SK-N-SH treated with all-trans-retinoic acid at 6 μM for 48 hours (cell line): ENCODE results near the gene MTHFD1.
A peak's percentile ranks its signal among the peaks of the same experiment; 100 is the strongest.

Experiments used
- ATAC-seq: fragments of 200-7000 bp; cut with Tn5 transposase; 3 replicates; pipeline ENCODE4 v1.9.1; 2020; ENCODE audit warnings: mild to moderate bottlenecking, moderate library complexity
- ARNTL ChIP-seq: fragments of 450-650 bp; formaldehyde crosslinking; IDR thresholded peaks from 2 replicates; pipeline ENCODE4 v1.5.0; 2020; ENCODE audit warnings: low read depth, mild to moderate bottlenecking, moderate library complexity, borderline replicate concordance
- BACH2 ChIP-seq: fragments of 250-450 bp; sonication (Bioruptor Pico); IDR thresholded peaks from 2 replicates; pipeline ENCODE4 v1.9.0; 2021; ENCODE audit warnings: mild to moderate bottlenecking, borderline replicate concordance
- CREB5 ChIP-seq: fragments of 250-450 bp; sonication (Bioruptor Pico); IDR thresholded peaks from 2 replicates; pipeline ENCODE4 v1.5.1; 2020; ENCODE audit warnings: low read depth, mild to moderate bottlenecking, moderate library complexity
- CSDC2 ChIP-seq: fragments of 250-450 bp; sonication (Bioruptor Pico); IDR thresholded peaks from 2 replicates; pipeline ENCODE4 v1.5.0; 2020; ENCODE audit warnings: mild to moderate bottlenecking, moderate library complexity
- CSRNP3 ChIP-seq: fragments of 250-450 bp; sonication (Bioruptor Pico); IDR thresholded peaks from 2 replicates; pipeline ENCODE4 v1.5.1; 2021; ENCODE audit warnings: mild to moderate bottlenecking, moderate library complexity
- ESRRG ChIP-seq: fragments of 250-450 bp; sonication (Bioruptor Pico); IDR thresholded peaks from 2 replicates; pipeline ENCODE4 v1.6.1; 2021; ENCODE audit warnings: mild to moderate bottlenecking
- GLIS3 ChIP-seq: fragments of 250-450 bp; sonication (Bioruptor Pico); IDR thresholded peaks from 2 replicates; pipeline ENCODE4 v1.5.0; 2020; ENCODE audit warnings: mild to moderate bottlenecking, moderate library complexity
- ISL1 ChIP-seq: fragments of 250-450 bp; sonication (Bioruptor Pico); IDR thresholded peaks from 2 replicates; pipeline ENCODE4 v2.1.2; 2022; ENCODE audit warnings: mild to moderate bottlenecking, moderate library complexity
- PATZ1 ChIP-seq: fragments of 250-450 bp; sonication (Bioruptor Pico); IDR thresholded peaks from 2 replicates; pipeline ENCODE4 v1.8.0; 2020; ENCODE audit warnings: mild to moderate bottlenecking, moderate library complexity, borderline replicate concordance
- PPARA ChIP-seq: fragments of 250-450 bp; sonication (Bioruptor Pico); IDR thresholded peaks from 2 replicates; pipeline ENCODE4 v1.5.0; 2020; ENCODE audit warnings: mild to moderate bottlenecking, borderline replicate concordance
- RARB ChIP-seq: fragments of 250-450 bp; sonication (Bioruptor Pico); IDR thresholded peaks from 2 replicates; pipeline ENCODE4 v1.8.0; 2021; ENCODE audit warnings: mild to moderate bottlenecking, moderate library complexity
- SNAI2 ChIP-seq: fragments of 250-450 bp; sonication (Bioruptor Pico); IDR thresholded peaks from 2 replicates; pipeline ENCODE4 v1.5.0; 2020; ENCODE audit warnings: mild to moderate bottlenecking, moderate library complexity
- TCF4 ChIP-seq: fragments of 250-450 bp; sonication (Bioruptor Pico); IDR thresholded peaks from 2 replicates; pipeline ENCODE4 v1.8.0; 2021; ENCODE audit warnings: mild to moderate bottlenecking, moderate library complexity, borderline replicate concordance
- TOX ChIP-seq: fragments of 250-450 bp; sonication (Bioruptor Pico); IDR thresholded peaks from 2 replicates; pipeline ENCODE4 v1.8.0; 2021; ENCODE audit warnings: mild to moderate bottlenecking, moderate library complexity, borderline replicate concordance
- TSHZ2 ChIP-seq: fragments of 250-450 bp; sonication (Bioruptor Pico); IDR thresholded peaks from 2 replicates; pipeline ENCODE4 v1.5.0; 2020; ENCODE audit warnings: mild to moderate bottlenecking, moderate library complexity
- ZC3H10 ChIP-seq: fragments of 250-450 bp; sonication (Bioruptor Pico); IDR thresholded peaks from 2 replicates; pipeline ENCODE4 v1.5.1; 2021; ENCODE audit warnings: mild to moderate bottlenecking, moderate library complexity
- ZFP3 ChIP-seq: fragments of 250-450 bp; sonication (Bioruptor Pico); IDR thresholded peaks from 2 replicates; pipeline ENCODE4 v1.5.0; 2020; ENCODE audit warnings: mild to moderate bottlenecking, moderate library complexity
- ZFP30 ChIP-seq: fragments of 450-650 bp; formaldehyde crosslinking; IDR thresholded peaks from 2 replicates; pipeline ENCODE4 v1.5.0; 2022; ENCODE audit warnings: mild to moderate bottlenecking, moderate library complexity
- ZNF565 ChIP-seq: fragments of 450-650 bp; formaldehyde crosslinking; conservative IDR thresholded peaks from 2 replicates; pipeline ENCODE4 v1.5.0; 2020; ENCODE audit warnings: low read depth, mild to moderate bottlenecking, moderate library complexity
- ZNF70 ChIP-seq: fragments of 450-650 bp; formaldehyde crosslinking; IDR thresholded peaks from 2 replicates; pipeline ENCODE4 v1.5.0; 2020; ENCODE audit warnings: mild to moderate bottlenecking, moderate library complexity

The MTHFD1 gene

GRCh38 chr14:64416348-64416932, 28.3 kb downstream of the MTHFD1 start (continued):
- no peak for TF ChIP-seq SNAI2
- TF ChIP-seq, all 23 proteins: peak for 0

GRCh38 chr14:64417055-64417770, 29.1 kb downstream of the MTHFD1 start:
- ATAC-seq, result peak; percentile 18; the same call in 2 of the 3 replicates
- TF ChIP-seq BACH2 (CRISPR knock-in tag) (no peak), TOX (no peak), GLIS3 (no peak), ESRRG (CRISPR knock-in tag) (no peak), CREB5 (no peak), ZC3H10 (CRISPR knock-in tag) (no peak), CSDC2 (no peak), RARB (CRISPR knock-in tag) (no peak), SNAI2 (no peak), ZNF70 (CRISPR knock-in tag) (no peak), CSRNP3 (CRISPR knock-in tag) (no peak), TCF4 (CRISPR knock-in tag) (no peak), ZNF565 (CRISPR knock-in tag) (no peak), ARNTL (CRISPR knock-in tag) (no peak), ISL1 (CRISPR knock-in tag) (no peak), TSHZ2 (no peak), ZFP3 (no peak), ZFP30 (CRISPR knock-in tag) (no peak)

GRCh38 chr14:64417771-64418125, 29.6 kb downstream of the MTHFD1 start:
- TF ChIP-seq TOX, result no peak
- TF ChIP-seq TSHZ2, result no peak
- TF ChIP-seq CSRNP3 (CRISPR knock-in tag), result no peak
- no peak for TF ChIP-seq PATZ1 (CRISPR knock-in tag)
- no peak for TF ChIP-seq ZFP30 (CRISPR knock-in tag)
- TF ChIP-seq CREB5, result no peak
- no peak for TF ChIP-seq ZFP3
- TF ChIP-seq ZNF565 (CRISPR knock-in tag), result no peak
- no peak for TF ChIP-seq ISL1 (CRISPR knock-in tag)
- TF ChIP-seq ZC3H10 (CRISPR knock-in tag), result no peak
- no peak for TF ChIP-seq BACH2 (CRISPR knock-in tag)
- no peak for TF ChIP-seq TCF4 (CRISPR knock-in tag)
- TF ChIP-seq PPARA, result no peak
- no peak for TF ChIP-seq ARNTL (CRISPR knock-in tag)
- no peak for TF ChIP-seq RARB (CRISPR knock-in tag)
- no peak for ATAC-seq
